OCI-LY3 (cell line): ENCODE results near the gene ERBB4.

Source experiments
- H2AFZ ChIP-seq: fragments of 200-600, 300-600 bp; shearing (Covaris generic); 2 replicates; pipeline ENCODE4 v1.6.0; 2014; ENCODE audit warnings: antibody characterized with exemption, low read depth, low read length
- H3K27ac ChIP-seq: fragments of 200-600, 300-600 bp; sonication (generic); 2 replicates; pipeline ENCODE4 v1.5.1; 2014; ENCODE audit warnings: mild to moderate bottlenecking, low read length, moderate library complexity, mixed read lengths
- H3K27me3 ChIP-seq: fragments of 200-600, 300-600 bp; sonication (generic); 2 replicates; pipeline ENCODE4 v1.6.1; 2014; ENCODE audit warnings: low read depth, low read length, mixed read lengths
- H3K36me3 ChIP-seq: fragments of 200-600, 300-600 bp; sonication (generic); replicated peaks from 2 replicates; pipeline ENCODE3; 2014; ENCODE audit warnings: low read depth, low read length, mixed read lengths
- H3K4me1 ChIP-seq: fragments of 300-600, 200-600 bp; sonication (generic); 2 replicates; pipeline ENCODE4 v1.6.1; 2014; ENCODE audit warnings: low read length, mixed read lengths
- H3K4me2 ChIP-seq: fragments of 200-600, 300-600 bp; sonication (generic); 2 replicates; pipeline ENCODE4 v1.6.1; 2014; ENCODE audit warnings: low read length, mixed read lengths
- H3K4me3 ChIP-seq: fragments of 300-600, 200-600 bp; sonication (generic); 2 replicates; pipeline ENCODE4 v1.5.1; 2014; ENCODE audit warnings: antibody characterized with exemption, mild to moderate bottlenecking, low read length, moderate library complexity
- H3K79me2 ChIP-seq: fragments of 300-600, 200-600 bp; shearing (Covaris generic); 2 replicates; pipeline ENCODE4 v1.6.1; 2014; ENCODE audit warnings: mild to moderate bottlenecking, low read length, mixed read lengths
- H3K9ac ChIP-seq: fragments of 300-600, 200-600 bp; shearing (Covaris generic); 2 replicates; pipeline ENCODE4 v1.6.0; 2014; ENCODE audit warnings: mild to moderate bottlenecking, low read length, moderate library complexity
- H3K9me3 ChIP-seq: fragments of 200-600, 300-600 bp; shearing (Covaris generic); 2 replicates; pipeline ENCODE4 v1.6.1; 2014; ENCODE audit warnings: low read length, mixed read lengths; ENCODE audit not compliant: insufficient read depth
- H4K20me1 ChIP-seq: fragments of 200-600, 300-600 bp; sonication (generic); 2 replicates; pipeline ENCODE4 v1.6.1; 2016; ENCODE audit warnings: low read length, mixed read lengths; ENCODE audit not compliant: insufficient read depth
- EZH2phosphoT487 ChIP-seq: fragments of 200-600 bp; shearing (Covaris generic); IDR thresholded peaks from 2 replicates; pipeline ENCODE4 v1.6.1; 2018; ENCODE audit warnings: antibody characterized with exemption, mixed run types, low read depth
- TF ChIP-seq, protein P1 (sequence below): fragments of 200-600, 300-600 bp; sonication (generic); IDR thresholded peaks from 2 replicates; pipeline ENCODE4 v1.5.1; 2014; ENCODE audit warnings: antibody characterized with exemption, low read length, low read depth

ERBB4 gene

GRCh38 chr2:211391189-211391567 lies 1147.4 kb downstream of the ERBB4 start:
- Histone ChIP-seq H3K27ac (no peak overlapping the region), H3K27me3 (no peaks in the 10 kb centered on the region), H4K20me1 (no peaks in the 10 kb centered on the region), H3K79me2 (no peaks in the 10 kb centered on the region), H3K36me3 (no peaks in the 10 kb centered on the region), H3K4me3 (no peak overlapping the region), H2AFZ (no peak overlapping the region), H3K4me1 (peaks cover 23% of the 10 kb centered on the region), H3K9me3 (no peaks in the 10 kb centered on the region), H3K9ac (no peak overlapping the region), H3K4me2 (no peak overlapping the region)
- TF ChIP-seq EZH2phosphoT487: no peak
- TF ChIP-seq, protein P1, sequence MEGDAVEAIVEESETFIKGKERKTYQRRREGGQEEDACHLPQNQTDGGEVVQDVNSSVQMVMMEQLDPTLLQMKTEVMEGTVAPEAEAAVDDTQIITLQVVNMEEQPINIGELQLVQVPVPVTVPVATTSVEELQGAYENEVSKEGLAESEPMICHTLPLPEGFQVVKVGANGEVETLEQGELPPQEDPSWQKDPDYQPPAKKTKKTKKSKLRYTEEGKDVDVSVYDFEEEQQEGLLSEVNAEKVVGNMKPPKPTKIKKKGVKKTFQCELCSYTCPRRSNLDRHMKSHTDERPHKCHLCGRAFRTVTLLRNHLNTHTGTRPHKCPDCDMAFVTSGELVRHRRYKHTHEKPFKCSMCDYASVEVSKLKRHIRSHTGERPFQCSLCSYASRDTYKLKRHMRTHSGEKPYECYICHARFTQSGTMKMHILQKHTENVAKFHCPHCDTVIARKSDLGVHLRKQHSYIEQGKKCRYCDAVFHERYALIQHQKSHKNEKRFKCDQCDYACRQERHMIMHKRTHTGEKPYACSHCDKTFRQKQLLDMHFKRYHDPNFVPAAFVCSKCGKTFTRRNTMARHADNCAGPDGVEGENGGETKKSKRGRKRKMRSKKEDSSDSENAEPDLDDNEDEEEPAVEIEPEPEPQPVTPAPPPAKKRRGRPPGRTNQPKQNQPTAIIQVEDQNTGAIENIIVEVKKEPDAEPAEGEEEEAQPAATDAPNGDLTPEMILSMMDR: no peak

- no peak overlapping the region for H3K4me2 ChIP-seq
- no peaks in the 10 kb centered on the region for H3K79me2 ChIP-seq
- TF ChIP-seq, protein P1: no peak
- no peak for TF ChIP-seq EZH2phosphoT487
- H2AFZ ChIP-seq: no peak overlapping the region
- no peaks in the 10 kb centered on the region for H3K27me3 ChIP-seq
- H3K4me3 ChIP-seq: no peak overlapping the region
- no peaks in the 10 kb centered on the region for H3K36me3 ChIP-seq
- H3K9me3 ChIP-seq: no peaks in the 10 kb centered on the region
- no peak overlapping the region for H3K9ac ChIP-seq
- peaks cover 23% of the 10 kb centered on the region for H3K4me1 ChIP-seq
- H4K20me1 ChIP-seq: no peaks in the 10 kb centered on the region
- H3K27ac ChIP-seq: no peak overlapping the region
Observed at GRCh38 chr2:211390536-211391188, 1147.9 kb downstream of the ERBB4 start.

DNA sequence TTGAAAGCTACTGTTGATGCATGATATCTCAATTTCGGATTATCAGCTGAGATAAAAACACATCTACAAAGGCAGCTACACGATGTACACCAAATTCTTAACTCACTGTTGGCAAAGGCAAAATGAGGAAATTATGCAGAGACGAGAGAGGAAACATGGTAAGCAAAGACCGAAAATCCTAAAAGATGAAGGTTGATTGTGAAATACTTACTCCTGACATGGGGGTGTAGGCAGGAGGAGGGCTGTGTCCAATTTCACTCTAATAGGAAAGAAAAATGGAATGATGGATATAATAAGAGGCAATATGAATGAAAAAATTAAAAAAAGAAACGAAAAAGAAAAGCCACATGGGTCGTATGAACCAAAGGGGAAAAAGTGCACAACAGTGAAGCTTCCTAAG lies 1150.9 kb downstream of the ERBB4 start:
- Histone ChIP-seq H3K36me3 (no peaks in the 10 kb centered on the region), H3K4me1 (peaks cover 4% of the 10 kb centered on the region; the same call in 1 of the 2 replicates), H3K79me2 (no peaks in the 10 kb centered on the region), H3K9ac (no peak overlapping the region), H3K27me3 (no peaks in the 10 kb centered on the region), H4K20me1 (no peaks in the 10 kb centered on the region), H3K4me2 (peak overlapping the region; percentile 27), H3K9me3 (no peaks in the 10 kb centered on the region), H3K27ac (no peak overlapping the region), H2AFZ (peak overlapping the region; percentile 60), H3K4me3 (no peak overlapping the region)
- TF ChIP-seq EZH2phosphoT487: no peak
- TF ChIP-seq, protein P1: no peak

GRCh38 chr2:211380041-211380440 lies 1158.6 kb downstream of the ERBB4 start:
- Histone ChIP-seq H3K9ac (no peak overlapping the region), H3K4me1 (peaks cover 9% of the 10 kb centered on the region), H3K79me2 (no peaks in the 10 kb centered on the region), H3K36me3 (no peaks in the 10 kb centered on the region), H3K9me3 (no peaks in the 10 kb centered on the region), H4K20me1 (no peaks in the 10 kb centered on the region), H3K27ac (no peak overlapping the region), H3K4me3 (no peak overlapping the region), H3K4me2 (no peak overlapping the region), H2AFZ (no peak overlapping the region), H3K27me3 (no peaks in the 10 kb centered on the region)
- no peak for TF ChIP-seq EZH2phosphoT487
- TF ChIP-seq, protein P1: no peak
